Panc1 (cell line): ENCODE measurements around the gene INPP5B. TPM values are rescaled to one million over a fixed set of nuclear protein-coding genes. Genes with fewer than 3 reads are reported as not detected.
A peak's percentile ranks its signal among the peaks of the same experiment; 100 is the strongest.

Experiments used
- ATAC-seq: fragments of 200-7000 bp; cut with Tn5 transposase; 2 replicates; pipeline ENCODE4 v1.9.1; 2020; ENCODE audit warnings: mild to moderate bottlenecking, moderate library complexity
- Bru-seq: library from RNA; stranded (reverse); fragments of 400-500 nt; gene quantifications from one replicate; lab custom pipeline; 2021; lab: Mats Ljungman, UMichigan
- BruChase-seq, 2 experiments: library from RNA; stranded (reverse); fragments of 400-500 nt; gene quantifications; one replicate each; lab custom pipeline; 2021; lab: Mats Ljungman, UMichigan
- BruUV-seq: library from RNA; stranded (reverse); fragments of 400-500 nt; replicated peaks from 2 replicates; lab custom pipeline; 2021; lab: Mats Ljungman, UMichigan
- CTCF ChIA-PET: fragments of 300-600 bp; sonication (Branson Sonifier 250); formaldehyde crosslinking; loops from one replicate; lab custom pipeline; 2022; ENCODE audit warnings: antibody characterized with exemption; lab: Charles Lee
- POLR2A ChIA-PET: fragments of 300-600 bp; sonication (Branson Sonifier 250); formaldehyde crosslinking; loops from one replicate; lab custom pipeline; 2022; ENCODE audit warnings: antibody characterized with exemption; lab: Charles Lee
- DNase-seq: peaks from one replicate; pipeline ENCODE4 v3.0.0-alpha.2; 2010; ENCODE audit warnings: low read depth, low spot score
- H3K27ac ChIP-seq: 2 replicates; pipeline ENCODE4 v1.5.1; 2011; ENCODE audit warnings: mild to moderate bottlenecking, low read length, inconsistent platforms
- H3K27me3 ChIP-seq: fragments of 200-500 bp; sonication (Bioruptor generic); 2 replicates; pipeline ENCODE4 v1.6.0; 2014; ENCODE audit warnings: low read length, inconsistent platforms; ENCODE audit not compliant: control insufficient read depth, insufficient read depth
- H3K36me3 ChIP-seq: fragments of 200-500 bp; sonication (Bioruptor generic); 2 replicates; pipeline ENCODE4 v1.5.1; 2014; ENCODE audit warnings: inconsistent platforms, mild to moderate bottlenecking, low read length, moderate library complexity; ENCODE audit not compliant: control insufficient read depth, insufficient read depth
- H3K4me1 ChIP-seq: 2 replicates; pipeline ENCODE4 v1.5.1; 2011; ENCODE audit warnings: inconsistent platforms, mild to moderate bottlenecking, low read length, moderate library complexity; ENCODE audit not compliant: control insufficient read depth, insufficient read depth
- H3K4me3 ChIP-seq, 2 experiments: 2 replicates each; pipeline ENCODE4 v1.5.1; 2011 to 2012; ENCODE audit warnings: low read depth in 2 of 2, low read length in 2 of 2, mild to moderate bottlenecking in 2 of 2, inconsistent platforms in 1 of 2, moderate library complexity in 1 of 2
- H3K9me3 ChIP-seq: fragments of 200-500 bp; sonication (Bioruptor generic); 2 replicates; pipeline ENCODE4 v1.5.1; 2014; ENCODE audit warnings: low read depth, mild to moderate bottlenecking, inconsistent platforms, low read length, moderate library complexity; ENCODE audit not compliant: control insufficient read depth, insufficient read depth
- POLR2AphosphoS5 ChIP-seq: IDR thresholded peaks from 2 replicates; pipeline ENCODE4 v1.6.1; 2012; ENCODE audit warnings: mild to moderate bottlenecking, low read depth, low read length, moderate library complexity
- SIN3A ChIP-seq: IDR thresholded peaks from 2 replicates; pipeline ENCODE4 v1.6.1; 2012; ENCODE audit warnings: low read depth, mild to moderate bottlenecking, low read length, moderate library complexity, borderline replicate concordance; ENCODE audit not compliant: insufficient read depth
- TCF7L2 ChIP-seq: IDR thresholded peaks from 2 replicates; pipeline ENCODE4 v1.6.1; 2011; ENCODE audit warnings: mild to moderate bottlenecking, low read depth, low read length, inconsistent platforms
- in situ Hi-C: cut with HindIII; loops from 2 replicates; pipeline ENCODE4 v1.10.0; 2016; ENCODE audit warnings: low sequenced_read_pairs, low pct_unique_long_range_greater_than_20kb
- intact Hi-C: fragments of 100-400 bp; cut with micrococcal nuclease; formaldehyde crosslinking; loops from one replicate; pipeline ENCODE4 v1.10.0; 2022; ENCODE audit not compliant: unreplicated experiment
- long read RNA-seq: library from polyadenylated mRNA; unstranded; transcript quantifications from one replicate; pipeline ENCODE4 v2.0.0, GENCODE V29; 2021; ENCODE audit not compliant: unreplicated experiment
- polyA plus RNA-seq: library from polyadenylated mRNA; unstranded; fragments of >200 nt; gene quantifications from one replicate; pipeline ENCODE4 v1.2.1, GENCODE V29; 2012; ENCODE audit warnings: missing spikeins; ENCODE audit not compliant: insufficient read length
- total RNA-seq: library from RNA; stranded (reverse); gene quantifications from one replicate; pipeline ENCODE4 v1.2.1, GENCODE V29; 2021; ENCODE audit not compliant: unreplicated experiment
- TF ChIP-seq, protein P1 (sequence below), 2 experiments: IDR thresholded peaks; 2 replicates each; pipeline ENCODE4 v1.6.1; 2011 to 2012; ENCODE audit warnings: low read depth in 2 of 2, control low read depth in 1 of 2, low read length in 1 of 2, mild to moderate bottlenecking in 1 of 2, moderate library complexity in 1 of 2; ENCODE audit not compliant: insufficient read depth in 1 of 2
- TF ChIP-seq, protein P2 (sequence below): fragments of 450-650 bp; IDR thresholded peaks from 2 replicates; pipeline ENCODE4 v1.5.1; 2017; ENCODE audit warnings: mild to moderate bottlenecking

Gene INPP5B
- total RNA-seq (17.7 TPM), Bru-seq, nascent RNA (percentile 62 among the genes with signal in this experiment), BruChase-seq, experiment 1, labeled RNA remaining after a 2-hour chase (percentile 58 among the genes with signal in this experiment), BruChase-seq, experiment 2, labeled RNA remaining after a 6-hour chase (percentile 67 among the genes with signal in this experiment)
- polyA plus RNA-seq: 11.5 TPM
- long read RNA-seq, transcript INPP5B-205 (18 exons, 3,905 nt): major isoform, 9 of 23 reads
- long read RNA-seq, partial matches to known transcripts: 0 of 23 reads
- long read RNA-seq, other reads (novel, unspliced or antisense): 13 of 23 reads

DNA sequence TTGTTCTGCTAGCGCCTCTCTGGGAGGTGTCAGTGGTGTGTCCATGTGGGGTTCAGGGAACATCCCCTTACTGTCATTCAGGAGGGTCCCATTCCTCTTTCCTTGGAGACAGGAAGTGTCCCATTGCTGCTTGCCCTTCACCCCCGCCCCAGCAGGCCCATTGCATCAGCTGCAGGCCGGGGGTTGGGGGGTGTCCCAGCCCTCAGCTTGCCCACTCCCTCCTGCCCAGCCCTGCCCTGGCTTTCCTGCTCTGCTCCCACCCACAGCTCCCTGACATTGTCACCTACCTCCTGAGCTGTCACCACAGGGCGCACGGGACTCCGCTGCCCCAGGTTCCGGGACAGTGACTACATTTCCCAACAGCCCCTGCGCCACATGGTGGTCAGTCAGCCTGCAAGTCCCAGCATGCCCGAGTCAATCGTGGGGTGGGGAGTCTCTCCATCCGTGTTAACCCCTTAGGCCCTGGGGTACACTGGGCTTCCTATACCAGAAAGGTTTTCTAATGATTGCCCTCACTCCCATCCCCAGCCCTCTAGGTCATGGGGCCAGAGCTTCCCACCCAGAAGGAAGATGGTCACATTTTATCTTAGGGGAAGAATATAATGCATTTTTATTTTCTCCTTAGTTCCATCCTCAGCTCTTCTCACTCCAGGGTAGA lies at the start of gene INPP5B:
Gene INPP5B, minus strand, starts transcription at position 351 of the 658 bp plus-strand sequence. CDS start 745 bp downstream, outside the sequence.
- no peak for DNase-seq
- no TSS peak for BruUV-seq
- H3K4me3 ChIP-seq: peak within 1 kb of the TSS; percentile 54 to 88
- H3K27ac ChIP-seq: peak within 1 kb of the TSS; percentile 84
- in situ Hi-C loops: no loop called here
- no peaks in the 10 kb centered on the region for H3K36me3 ChIP-seq
- H3K9me3 ChIP-seq: no peaks in the 10 kb centered on the region
- intact Hi-C loops: no loop called here
- TF ChIP-seq, protein P1, sequence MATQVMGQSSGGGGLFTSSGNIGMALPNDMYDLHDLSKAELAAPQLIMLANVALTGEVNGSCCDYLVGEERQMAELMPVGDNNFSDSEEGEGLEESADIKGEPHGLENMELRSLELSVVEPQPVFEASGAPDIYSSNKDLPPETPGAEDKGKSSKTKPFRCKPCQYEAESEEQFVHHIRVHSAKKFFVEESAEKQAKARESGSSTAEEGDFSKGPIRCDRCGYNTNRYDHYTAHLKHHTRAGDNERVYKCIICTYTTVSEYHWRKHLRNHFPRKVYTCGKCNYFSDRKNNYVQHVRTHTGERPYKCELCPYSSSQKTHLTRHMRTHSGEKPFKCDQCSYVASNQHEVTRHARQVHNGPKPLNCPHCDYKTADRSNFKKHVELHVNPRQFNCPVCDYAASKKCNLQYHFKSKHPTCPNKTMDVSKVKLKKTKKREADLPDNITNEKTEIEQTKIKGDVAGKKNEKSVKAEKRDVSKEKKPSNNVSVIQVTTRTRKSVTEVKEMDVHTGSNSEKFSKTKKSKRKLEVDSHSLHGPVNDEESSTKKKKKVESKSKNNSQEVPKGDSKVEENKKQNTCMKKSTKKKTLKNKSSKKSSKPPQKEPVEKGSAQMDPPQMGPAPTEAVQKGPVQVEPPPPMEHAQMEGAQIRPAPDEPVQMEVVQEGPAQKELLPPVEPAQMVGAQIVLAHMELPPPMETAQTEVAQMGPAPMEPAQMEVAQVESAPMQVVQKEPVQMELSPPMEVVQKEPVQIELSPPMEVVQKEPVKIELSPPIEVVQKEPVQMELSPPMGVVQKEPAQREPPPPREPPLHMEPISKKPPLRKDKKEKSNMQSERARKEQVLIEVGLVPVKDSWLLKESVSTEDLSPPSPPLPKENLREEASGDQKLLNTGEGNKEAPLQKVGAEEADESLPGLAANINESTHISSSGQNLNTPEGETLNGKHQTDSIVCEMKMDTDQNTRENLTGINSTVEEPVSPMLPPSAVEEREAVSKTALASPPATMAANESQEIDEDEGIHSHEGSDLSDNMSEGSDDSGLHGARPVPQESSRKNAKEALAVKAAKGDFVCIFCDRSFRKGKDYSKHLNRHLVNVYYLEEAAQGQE (IDR thresholded peaks at IDR 0.05; ENCODE audit: insufficient read depth in 1 of 2, low read depth in 2 of 2, low read length in 1 of 2): 0 out of 4 replicates have a peak, but pooled peaks of 1 of the 2 experiments have one; percentile 53
- TF ChIP-seq, protein P2, sequence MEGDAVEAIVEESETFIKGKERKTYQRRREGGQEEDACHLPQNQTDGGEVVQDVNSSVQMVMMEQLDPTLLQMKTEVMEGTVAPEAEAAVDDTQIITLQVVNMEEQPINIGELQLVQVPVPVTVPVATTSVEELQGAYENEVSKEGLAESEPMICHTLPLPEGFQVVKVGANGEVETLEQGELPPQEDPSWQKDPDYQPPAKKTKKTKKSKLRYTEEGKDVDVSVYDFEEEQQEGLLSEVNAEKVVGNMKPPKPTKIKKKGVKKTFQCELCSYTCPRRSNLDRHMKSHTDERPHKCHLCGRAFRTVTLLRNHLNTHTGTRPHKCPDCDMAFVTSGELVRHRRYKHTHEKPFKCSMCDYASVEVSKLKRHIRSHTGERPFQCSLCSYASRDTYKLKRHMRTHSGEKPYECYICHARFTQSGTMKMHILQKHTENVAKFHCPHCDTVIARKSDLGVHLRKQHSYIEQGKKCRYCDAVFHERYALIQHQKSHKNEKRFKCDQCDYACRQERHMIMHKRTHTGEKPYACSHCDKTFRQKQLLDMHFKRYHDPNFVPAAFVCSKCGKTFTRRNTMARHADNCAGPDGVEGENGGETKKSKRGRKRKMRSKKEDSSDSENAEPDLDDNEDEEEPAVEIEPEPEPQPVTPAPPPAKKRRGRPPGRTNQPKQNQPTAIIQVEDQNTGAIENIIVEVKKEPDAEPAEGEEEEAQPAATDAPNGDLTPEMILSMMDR: no peak
- 0 out of 2 replicates have a peak, but pooled peaks have one; percentile 32 for TF ChIP-seq SIN3A
- no peak for TF ChIP-seq TCF7L2
- no peak for TF ChIP-seq POLR2AphosphoS5
- ChIA-PET CTCF (no interaction called here), POLR2A (interaction anchor here (0.5 to 0.6 kb wide), 2 partner anchors 15 to 48 kb away, joined by 4 to 10 read pairs; no protein-coding TSS in a partner anchor)
- no peaks in the 10 kb centered on the region for H3K27me3 ChIP-seq
- ATAC-seq: peak; percentile 94
- H3K4me1 ChIP-seq: peaks cover 7% of the 10 kb centered on the region

DNA sequence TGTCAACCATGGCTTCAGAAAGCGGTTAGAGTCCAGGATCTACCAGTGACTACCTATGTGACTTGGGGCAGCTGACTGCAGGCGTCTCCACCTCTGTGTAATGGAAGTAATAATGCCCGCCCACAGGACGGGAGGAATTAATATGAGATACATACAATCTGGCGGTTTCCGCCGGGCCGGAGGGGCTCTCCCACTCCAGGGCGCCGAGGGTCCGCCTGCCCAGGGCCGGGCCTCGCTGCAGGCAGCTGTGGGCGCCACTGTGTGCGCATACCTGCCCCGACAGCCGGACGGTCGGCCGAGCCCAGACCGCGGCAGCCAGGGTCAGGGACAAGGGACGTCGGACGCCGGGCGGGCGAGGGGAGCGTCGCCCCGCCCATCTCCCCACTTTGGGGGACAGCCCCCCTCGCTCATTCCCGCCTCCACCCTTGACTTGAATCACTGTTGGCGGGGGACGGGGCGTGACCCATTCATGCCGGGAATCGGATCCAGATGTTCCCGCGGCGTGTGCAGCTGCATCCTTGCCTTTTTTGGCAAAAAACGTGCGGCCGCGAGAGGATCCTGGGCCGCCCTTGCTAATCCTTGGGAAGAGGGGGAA lies 49.0 kb upstream of the INPP5B start:
- H3K9me3 ChIP-seq: no peaks in the 10 kb centered on the region
- peak overlapping the region; percentile 44 to 58 for H3K4me3 ChIP-seq
- intact Hi-C loops: no loop called here
- BruUV-seq: no TSS peak
- H3K4me1 ChIP-seq: peaks cover 31% of the 10 kb centered on the region
- no peaks in the 10 kb centered on the region for H3K36me3 ChIP-seq
- ATAC-seq (peak; percentile 79), DNase-seq (no peak)
- in situ Hi-C loops: no loop called here
- POLR2A ChIA-PET: interaction anchor here (0.7 to 1.5 kb wide), 2 partner anchors 17 to 115 kb away, joined by 9 to 23 read pairs; partner anchors contain the start of gene UTP11
- TF ChIP-seq, protein P1 (IDR thresholded peaks at IDR 0.05; ENCODE audit: insufficient read depth in 1 of 2, low read depth in 2 of 2, low read length in 1 of 2): no peak
- TF ChIP-seq SIN3A (peak; percentile 53; the same call in 1 of the 2 replicates), TCF7L2 (0 out of 2 replicates have a peak, but pooled peaks have one; percentile 39), POLR2AphosphoS5 (peak; percentile 84)
- TF ChIP-seq, protein P2: no peak
- no peaks in the 10 kb centered on the region for H3K27me3 ChIP-seq
- H3K27ac ChIP-seq: peak overlapping the region; percentile 72
- CTCF ChIA-PET: no interaction called here
